Transverse colon (tissue), 4 donors: ENCODE data around the gene PTPRJ. TPM values are rescaled to one million over a fixed set of nuclear protein-coding genes. Genes with fewer than 3 reads are reported as not detected.

Experiments used
- DNase-seq: peaks from one replicate; pipeline ENCODE4 v3.0.0-alpha.2; 2019
- H3K27ac ChIP-seq, 4 donors: fragments of 200-600 bp; sonication (generic); 2 replicates each; pipeline ENCODE4 v1.5.1; 2016 to 2018; ENCODE audit warnings: inconsistent platforms in 4 of 4
- H3K27me3 ChIP-seq: fragments of 200-600 bp; sonication (generic); 2 replicates; pipeline ENCODE4 v1.5.1; 2017; ENCODE audit warnings: inconsistent platforms
- H3K36me3 ChIP-seq, 4 donors: fragments of 200-600 bp; sonication (generic); 2 replicates each; pipeline ENCODE4 v1.5.1; 2017 to 2019; ENCODE audit warnings: inconsistent platforms in 4 of 4
- H3K4me1 ChIP-seq, 4 donors: fragments of 200-600 bp; sonication (generic); 2 replicates each; pipeline ENCODE4 v1.5.1; 2017 to 2020; ENCODE audit warnings: inconsistent platforms in 4 of 4
- H3K4me3 ChIP-seq, 4 donors: fragments of 200-600 bp; sonication (generic); 1 replicate in 1 of 4; 2 replicates in 3 of 4; pipeline versions ENCODE4 v1.5.1 to v1.6.1; 2017 to 2019; ENCODE audit warnings: inconsistent platforms in 4 of 4
- H3K9me3 ChIP-seq, 2 donors: fragments of 200-600 bp; sonication (generic); 2 replicates each; pipeline ENCODE4 v1.5.1; 2017 to 2019; ENCODE audit warnings: inconsistent platforms in 2 of 2
- EP300 ChIP-seq: sonication (generic); formaldehyde crosslinking; IDR thresholded peaks from one replicate; pipeline ENCODE4 v1.6.1; 2017; ENCODE audit warnings: antibody characterized with exemption, low read depth
- POLR2A ChIP-seq: fragments of 450-650 bp; IDR thresholded peaks from one replicate; pipeline ENCODE4 v1.6.1; 2016; ENCODE audit warnings: antibody characterized with exemption, mild to moderate bottlenecking, moderate library complexity
- POLR2AphosphoS5 ChIP-seq, 3 donors: sonication (generic); formaldehyde crosslinking; IDR thresholded peaks; one replicate each; pipeline ENCODE4 v1.6.1; 2016; ENCODE audit warnings: antibody characterized with exemption in 3 of 3
- WGBS, 2 donors: methylation state at CpG; one replicate each; pipeline ENCODE4 v1.1.5; 2018; ENCODE audit warnings: low coverage in 1 of 2; 5-methylcytosine and 5-hydroxymethylcytosine counted together
- in situ Hi-C, 4 donors: fragments of 200-750 bp; cut with MboI; loops; one replicate each; pipeline versions ENCODE4 v1.15.0 to v1.15.1; 2017; ENCODE audit warnings: low sequenced_read_pairs in 3 of 4, low pct_ligation_motif_present in 1 of 4, low pct_unique_long_range_greater_than_20kb in 1 of 4
- intact Hi-C: fragments of 100-400 bp; cut with DNase I; formaldehyde crosslinking; loops from one replicate; pipeline ENCODE4 v1.15.1; 2023; ENCODE audit warnings: low total_unique reads
- total RNA-seq, 4 donors: library from RNA; depleted of rRNA; stranded (reverse); fragments of >200 nt; gene quantifications; one replicate each; pipeline ENCODE4 v1.1.0, GENCODE V29; 2016
- TF ChIP-seq, protein P1 (sequence below), 5 experiments: fragments of 200-600 bp in 3 of 5; fragments of 450-650 bp in 2 of 5; sonication (generic) in 3 of 5; IDR thresholded peaks; 1 replicate in 2 of 5; 2 replicates in 3 of 5; pipeline ENCODE4 v1.5.1; 2016 to 2017; ENCODE audit warnings: antibody characterized with exemption in 5 of 5, inconsistent platforms in 3 of 5, mild to moderate bottlenecking in 2 of 5, moderate library complexity in 1 of 5

Gene PTPRJ
- total RNA-seq, 4 donors from 2014 or later: 25.3 to 40.8 (median 31.7) TPM

DNA sequence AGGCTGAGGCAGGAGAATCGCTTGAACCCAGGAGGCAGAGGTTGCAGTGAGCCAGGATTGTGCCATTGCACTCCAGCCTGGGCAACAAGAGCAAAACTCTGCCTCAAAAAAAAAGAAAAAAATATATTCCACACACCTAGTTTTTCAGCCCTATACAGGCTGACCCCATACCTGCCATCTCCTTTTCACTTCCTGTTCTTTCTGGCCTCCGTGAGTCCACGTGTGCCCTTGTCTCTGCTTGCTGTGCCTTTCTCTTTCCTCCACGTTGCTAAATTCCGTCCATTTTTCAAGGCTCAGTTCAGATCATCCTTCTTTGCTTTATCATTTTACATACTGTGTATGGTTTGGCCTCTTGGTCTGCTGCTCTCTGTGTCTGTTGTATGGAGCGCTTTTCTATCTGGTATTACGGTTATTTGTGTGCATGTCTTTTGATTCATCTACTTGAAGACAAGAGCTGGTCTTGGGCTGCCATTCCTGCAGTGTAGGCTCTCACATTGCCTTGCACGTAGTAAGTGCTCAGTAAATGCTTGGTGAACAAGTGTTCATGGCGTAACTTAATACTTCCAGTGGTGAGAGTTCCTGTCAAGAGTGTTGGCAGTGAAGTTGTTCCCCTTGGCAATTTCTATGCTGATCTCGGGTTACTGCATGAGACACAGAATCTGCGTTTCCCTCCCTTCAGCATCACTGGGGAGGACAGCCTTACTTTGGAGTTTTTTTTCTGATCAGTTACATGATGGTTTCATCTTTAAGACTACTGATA is 57.5 kb downstream of the PTPRJ start:
- Histone ChIP-seq H3K4me1 (peaks cover 0 to 18% (median 0%) of the 10 kb centered on the region in 4 donors), H3K36me3 (no peaks in the 10 kb centered on the region), H3K4me3 (no peak overlapping the region), H3K27ac (no peak overlapping the region), H3K27me3 (no peaks in the 10 kb centered on the region), H3K9me3 (no peaks in the 10 kb centered on the region)
- in situ Hi-C loops: no loop called here
- intact Hi-C loops: no loop called here
- TF ChIP-seq, protein P1, sequence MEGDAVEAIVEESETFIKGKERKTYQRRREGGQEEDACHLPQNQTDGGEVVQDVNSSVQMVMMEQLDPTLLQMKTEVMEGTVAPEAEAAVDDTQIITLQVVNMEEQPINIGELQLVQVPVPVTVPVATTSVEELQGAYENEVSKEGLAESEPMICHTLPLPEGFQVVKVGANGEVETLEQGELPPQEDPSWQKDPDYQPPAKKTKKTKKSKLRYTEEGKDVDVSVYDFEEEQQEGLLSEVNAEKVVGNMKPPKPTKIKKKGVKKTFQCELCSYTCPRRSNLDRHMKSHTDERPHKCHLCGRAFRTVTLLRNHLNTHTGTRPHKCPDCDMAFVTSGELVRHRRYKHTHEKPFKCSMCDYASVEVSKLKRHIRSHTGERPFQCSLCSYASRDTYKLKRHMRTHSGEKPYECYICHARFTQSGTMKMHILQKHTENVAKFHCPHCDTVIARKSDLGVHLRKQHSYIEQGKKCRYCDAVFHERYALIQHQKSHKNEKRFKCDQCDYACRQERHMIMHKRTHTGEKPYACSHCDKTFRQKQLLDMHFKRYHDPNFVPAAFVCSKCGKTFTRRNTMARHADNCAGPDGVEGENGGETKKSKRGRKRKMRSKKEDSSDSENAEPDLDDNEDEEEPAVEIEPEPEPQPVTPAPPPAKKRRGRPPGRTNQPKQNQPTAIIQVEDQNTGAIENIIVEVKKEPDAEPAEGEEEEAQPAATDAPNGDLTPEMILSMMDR (IDR thresholded peaks at IDR 0.05): no peak
- TF ChIP-seq EP300 (no peak), POLR2AphosphoS5 (IDR thresholded peaks at IDR 0.05) (no peak), POLR2A (no peak)
- DNase-seq: no peak
- WGBS, 2 donors: 83 to 88% methylated on average over 4 to 11 of the region's 11 CpGs

DNA sequence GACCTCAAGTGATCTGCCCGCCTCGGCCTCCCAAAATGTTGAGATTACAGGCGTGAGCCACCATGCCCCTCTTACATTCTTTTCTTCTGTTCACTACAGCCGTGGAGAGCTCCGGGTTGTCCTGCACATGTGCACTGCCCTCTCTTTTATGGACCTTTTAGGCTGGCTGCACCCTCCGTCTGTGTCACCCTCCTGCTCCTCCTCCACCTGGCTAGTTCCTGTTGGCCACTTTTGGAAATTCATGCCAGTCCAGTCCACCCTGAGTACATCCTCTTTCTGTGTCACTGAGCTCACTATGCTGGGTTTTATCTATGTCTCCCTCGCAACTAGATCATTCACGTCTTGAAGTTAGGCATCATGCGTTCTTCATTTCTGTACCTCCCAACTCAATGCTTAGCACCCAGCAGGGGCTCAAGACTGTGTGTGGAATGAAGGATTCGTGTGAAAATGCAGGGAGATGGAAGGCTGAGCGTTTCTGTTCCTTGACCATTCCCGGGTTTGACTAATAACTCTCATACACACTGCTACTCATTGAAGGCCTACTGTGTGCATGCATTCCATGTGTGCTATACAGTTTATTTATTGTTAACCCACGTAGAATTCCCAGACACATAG is 60.6 kb downstream of the PTPRJ start:
- no peak overlapping the region for H3K27ac ChIP-seq
- no peak overlapping the region for H3K4me3 ChIP-seq
- peaks cover 0 to 25% (median 0%) of the 10 kb centered on the region in 4 donors for H3K4me1 ChIP-seq
- intact Hi-C loops (no loop called here), in situ Hi-C loops (no loop called here)
- H3K36me3 ChIP-seq: no peaks in the 10 kb centered on the region
- no peaks in the 10 kb centered on the region for H3K27me3 ChIP-seq
- TF ChIP-seq, protein P1 (IDR thresholded peaks at IDR 0.05): no peak
- no peak for TF ChIP-seq POLR2A
- TF ChIP-seq EP300: no peak
- no peak for TF ChIP-seq POLR2AphosphoS5 (IDR thresholded peaks at IDR 0.05)
- WGBS, 2 donors: 90 to 94% methylated on average over 12 to 13 of the region's 13 CpGs
- H3K9me3 ChIP-seq: no peaks in the 10 kb centered on the region
- no peak for DNase-seq

DNA sequence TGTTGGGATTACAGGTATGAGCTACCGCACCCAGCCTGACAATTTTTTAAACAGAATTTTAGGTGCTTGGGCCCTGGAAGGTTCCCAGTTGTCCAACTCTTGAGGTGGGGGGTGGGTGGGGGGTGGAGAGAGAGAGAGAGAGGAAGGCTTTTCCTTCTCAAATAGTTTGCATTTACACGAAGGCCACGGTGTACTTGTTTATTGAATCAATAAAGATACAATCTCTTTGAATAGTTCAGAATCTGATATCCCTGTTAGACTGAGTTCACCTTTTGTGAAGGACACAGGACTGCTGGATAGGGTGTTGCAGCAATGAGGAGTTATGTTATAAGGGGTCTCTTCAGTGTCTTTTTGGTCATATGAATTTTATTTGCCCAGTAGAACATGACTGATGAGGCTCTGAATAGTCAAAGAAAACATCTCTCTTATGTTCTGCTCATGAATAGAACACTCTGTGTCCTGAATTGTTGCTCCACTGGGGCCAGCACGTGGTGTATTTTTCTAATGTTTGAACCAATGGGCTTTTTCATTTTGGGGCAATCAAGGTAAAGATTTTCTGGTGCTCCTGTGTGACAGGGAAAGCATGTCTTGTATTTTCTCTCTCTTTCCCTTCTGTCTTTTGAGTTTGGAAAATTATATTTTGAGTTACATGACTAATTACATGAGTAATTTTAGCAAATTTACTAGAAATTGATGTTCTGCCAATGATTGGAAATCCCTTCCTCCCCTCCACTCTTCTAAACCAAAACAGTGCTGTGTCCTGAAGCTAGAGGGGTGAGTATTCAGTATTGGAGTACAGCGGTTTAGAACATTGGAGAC is 61.7 kb downstream of the PTPRJ start:
- Histone ChIP-seq H3K4me3 (no peak overlapping the region), H3K27me3 (no peaks in the 10 kb centered on the region), H3K4me1 (peaks cover 0 to 20% (median 0%) of the 10 kb centered on the region in 4 donors), H3K36me3 (no peaks in the 10 kb centered on the region), H3K9me3 (no peaks in the 10 kb centered on the region), H3K27ac (no peak overlapping the region)
- no peak for DNase-seq
- intact Hi-C loops: no loop called here
- TF ChIP-seq, protein P1 (IDR thresholded peaks at IDR 0.05): no peak
- TF ChIP-seq EP300: no peak
- TF ChIP-seq POLR2A: no peak
- no peak for TF ChIP-seq POLR2AphosphoS5 (IDR thresholded peaks at IDR 0.05)
- WGBS, 2 donors: 59 to 73% methylated on average over 4 to 5 of the region's 5 CpGs
- in situ Hi-C loops: no loop called here
